Neuronal stem cell (in vitro differentiated cells): ENCODE data around the gene APOBEC2.

Experiments
- DNase-seq: peaks from one replicate; pipeline ENCODE4 v3.0.0-alpha.2; 2013; ENCODE audit warnings: low spot score
- H2AFZ ChIP-seq: one replicate; pipeline ENCODE4 v1.6.1; 2013; ENCODE audit warnings: mild to moderate bottlenecking, low read length, inconsistent platforms
- H2AK5ac ChIP-seq: 2 replicates; pipeline ENCODE4 v1.6.1; 2013; ENCODE audit warnings: low read depth, mild to moderate bottlenecking, inconsistent platforms, low read length, moderate library complexity, mixed read lengths
- H2BK120ac ChIP-seq: 2 replicates; pipeline ENCODE4 v1.6.1; 2013; ENCODE audit warnings: low read depth, mild to moderate bottlenecking, inconsistent platforms, low read length, moderate library complexity, mixed read lengths
- H2BK12ac ChIP-seq: one replicate; pipeline ENCODE4 v1.6.1; 2013; ENCODE audit warnings: low read length, inconsistent platforms
- H2BK15ac ChIP-seq: 2 replicates; pipeline ENCODE4 v1.6.1; 2013; ENCODE audit warnings: mild to moderate bottlenecking, low read length, inconsistent platforms, mixed read lengths
- H2BK5ac ChIP-seq: one replicate; pipeline ENCODE4 v1.6.1; 2013; ENCODE audit warnings: inconsistent platforms, mild to moderate bottlenecking, low read length, moderate library complexity
- H3K14ac ChIP-seq: one replicate; pipeline ENCODE4 v1.6.1; 2013; ENCODE audit warnings: low read length, inconsistent platforms
- H3K18ac ChIP-seq: 2 replicates; pipeline ENCODE4 v1.6.1; 2013; ENCODE audit warnings: low read length, inconsistent platforms
- H3K23ac ChIP-seq: 2 replicates; pipeline ENCODE4 v1.6.1; 2013; ENCODE audit warnings: low read depth, mild to moderate bottlenecking, mixed read lengths, low read length, inconsistent platforms; ENCODE audit not compliant: poor library complexity
- H3K27ac ChIP-seq: replicated peaks from 3 replicates; pipeline ENCODE4 v1.5.1; 2013; ENCODE audit warnings: low read length, inconsistent platforms
- H3K27me3 ChIP-seq, 3 experiments: 2 replicates each; pipeline ENCODE4 v1.6.1; 2013; ENCODE audit warnings: low read length in 3 of 3, mild to moderate bottlenecking in 2 of 3, inconsistent platforms in 1 of 3, low read depth in 1 of 3, mixed read lengths in 1 of 3, moderate library complexity in 1 of 3; ENCODE audit not compliant: control insufficient read depth in 3 of 3, insufficient read depth in 3 of 3
- H3K36me3 ChIP-seq, 2 donors: replicated peaks in 1 of 2; 2 replicates each; pipeline ENCODE4 v1.6.1; 2013; ENCODE audit warnings: low read length in 2 of 2; ENCODE audit not compliant: control insufficient read depth in 2 of 2, insufficient read depth in 2 of 2
- H3K4ac ChIP-seq: 2 replicates; pipeline ENCODE4 v1.6.1; 2013; ENCODE audit warnings: inconsistent platforms, mild to moderate bottlenecking, low read length, moderate library complexity
- H3K4me1 ChIP-seq, 2 donors: 1 replicate in 1 of 2; 2 replicates in 1 of 2; pipeline ENCODE4 v1.6.1; 2013; ENCODE audit warnings: low read length in 2 of 2, low read depth in 1 of 2; ENCODE audit not compliant: control insufficient read depth in 2 of 2, insufficient read depth in 1 of 2
- H3K4me2 ChIP-seq: one replicate; pipeline ENCODE4 v1.6.1; 2013; ENCODE audit warnings: mild to moderate bottlenecking, low read length, inconsistent platforms; ENCODE audit not compliant: insufficient read depth, poor library complexity, severe bottlenecking
- H3K4me3 ChIP-seq, 2 donors: 2 replicates each; pipeline ENCODE4 v1.5.1; 2013; ENCODE audit warnings: low read length in 2 of 2, mild to moderate bottlenecking in 2 of 2, inconsistent platforms in 1 of 2, moderate library complexity in 1 of 2
- H3K79me1 ChIP-seq: one replicate; pipeline ENCODE4 v1.6.1; 2013; ENCODE audit warnings: low read depth, mild to moderate bottlenecking, inconsistent platforms, low read length, moderate library complexity
- H3K9ac ChIP-seq: one replicate; pipeline ENCODE4 v1.6.1; 2013; ENCODE audit warnings: mild to moderate bottlenecking, low read depth, low read length, inconsistent platforms; ENCODE audit not compliant: poor library complexity
- H3K9me3 ChIP-seq, 2 donors: replicated peaks in 1 of 2; 2 replicates each; pipeline versions ENCODE3 to v1.6.1; 2013; ENCODE audit warnings: low read length in 2 of 2, mild to moderate bottlenecking in 2 of 2, inconsistent platforms in 1 of 2, low read depth in 1 of 2, mixed read lengths in 1 of 2, moderate library complexity in 1 of 2; ENCODE audit not compliant: control insufficient read depth in 2 of 2, insufficient read depth in 1 of 2
- H4K8ac ChIP-seq: one replicate; pipeline ENCODE4 v1.6.1; 2013; ENCODE audit warnings: low read depth, mild to moderate bottlenecking, inconsistent platforms, low read length, moderate library complexity
- H4K91ac ChIP-seq: one replicate; pipeline ENCODE4 v1.6.1; 2013; ENCODE audit warnings: low read length, low read depth, mild to moderate bottlenecking, inconsistent platforms; ENCODE audit not compliant: poor library complexity
- WGBS, 2 donors: extraction: QIAGEN DNeasy Blood & Tissue Kit; methylation state at CpG; one replicate each; pipeline ENCODE4 v1.1.7; 2013; ENCODE audit warnings: missing lambda C conversion rate in 2 of 2, mixed read lengths in 1 of 2; ENCODE audit not compliant: insufficient read length in 2 of 2, insufficient replicate concordance in 1 of 2; ENCODE audit errors: extremely low coverage in 2 of 2; 5-methylcytosine and 5-hydroxymethylcytosine counted together

Gene APOBEC2

DNA sequence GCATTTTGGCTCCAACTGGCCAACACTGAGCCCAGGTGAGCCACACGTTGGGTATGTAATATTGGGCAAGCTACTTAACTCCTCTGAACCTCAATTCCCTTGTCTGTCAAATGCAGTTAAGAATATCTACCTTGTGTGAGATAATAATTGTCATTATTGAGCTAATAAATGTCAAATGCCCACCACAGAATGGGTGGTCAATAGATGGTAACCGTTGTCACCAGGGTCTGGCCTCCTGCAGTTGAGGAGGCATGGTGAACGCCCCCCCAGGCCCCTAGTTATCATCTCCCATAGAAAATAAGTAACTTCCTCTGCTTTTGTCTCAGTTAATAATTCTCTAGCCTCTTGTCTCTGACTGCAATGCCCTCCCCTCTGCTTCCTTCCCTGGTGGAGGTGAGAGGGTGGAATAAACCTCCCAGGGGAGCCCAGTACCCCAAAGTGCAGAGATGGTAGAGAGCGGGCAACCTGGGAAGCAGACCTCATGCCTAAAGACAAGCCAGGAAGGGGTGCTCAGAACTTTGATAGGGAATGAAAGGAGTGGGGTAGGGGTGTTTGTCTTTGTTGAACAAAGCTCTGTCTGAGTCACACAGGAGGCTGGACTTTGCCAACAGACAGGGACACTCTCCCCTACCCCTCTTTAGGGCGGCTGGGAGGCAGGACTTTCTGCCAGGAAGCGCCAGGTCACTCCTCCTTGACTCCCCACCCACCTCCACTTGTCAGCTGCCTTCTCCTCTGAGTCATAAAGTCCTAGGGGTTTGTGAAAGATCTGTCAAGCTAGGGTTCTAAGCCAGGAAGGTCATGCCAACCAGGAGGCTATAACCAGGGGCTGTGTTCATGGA is 12.7 kb upstream of the APOBEC2 start:
- H3K23ac ChIP-seq = no peak overlapping the region
- no peak overlapping the region for H3K14ac ChIP-seq
- H2AK5ac ChIP-seq = no peak overlapping the region
- no peak overlapping the region for H2BK5ac ChIP-seq
- H3K79me1 ChIP-seq = no peaks in the 10 kb centered on the region
- H3K18ac ChIP-seq = no peak overlapping the region
- no peaks in the 10 kb centered on the region for H3K9me3 ChIP-seq
- H3K36me3 ChIP-seq = no peaks in the 10 kb centered on the region
- no peak overlapping the region for H3K9ac ChIP-seq
- no peak overlapping the region for H2BK12ac ChIP-seq
- no peak overlapping the region for H2BK15ac ChIP-seq
- H3K4me1 ChIP-seq = peaks cover 0 to 2% of the 10 kb centered on the region in 2 donors
- no peak overlapping the region for H2AFZ ChIP-seq
- H3K27me3 ChIP-seq = no peaks in the 10 kb centered on the region
- H2BK120ac ChIP-seq = no peak overlapping the region
- no peak overlapping the region for H3K4me3 ChIP-seq
- no peak for DNase-seq
- no peak overlapping the region for H3K4ac ChIP-seq
- no peak overlapping the region for H3K27ac ChIP-seq
- H3K4me2 ChIP-seq = no peak overlapping the region
- no peak overlapping the region for H4K8ac ChIP-seq
- WGBS, 2 donors = no CpG with 5 or more reads among the region's 6 CpGs
- no peak overlapping the region for H4K91ac ChIP-seq

DNA sequence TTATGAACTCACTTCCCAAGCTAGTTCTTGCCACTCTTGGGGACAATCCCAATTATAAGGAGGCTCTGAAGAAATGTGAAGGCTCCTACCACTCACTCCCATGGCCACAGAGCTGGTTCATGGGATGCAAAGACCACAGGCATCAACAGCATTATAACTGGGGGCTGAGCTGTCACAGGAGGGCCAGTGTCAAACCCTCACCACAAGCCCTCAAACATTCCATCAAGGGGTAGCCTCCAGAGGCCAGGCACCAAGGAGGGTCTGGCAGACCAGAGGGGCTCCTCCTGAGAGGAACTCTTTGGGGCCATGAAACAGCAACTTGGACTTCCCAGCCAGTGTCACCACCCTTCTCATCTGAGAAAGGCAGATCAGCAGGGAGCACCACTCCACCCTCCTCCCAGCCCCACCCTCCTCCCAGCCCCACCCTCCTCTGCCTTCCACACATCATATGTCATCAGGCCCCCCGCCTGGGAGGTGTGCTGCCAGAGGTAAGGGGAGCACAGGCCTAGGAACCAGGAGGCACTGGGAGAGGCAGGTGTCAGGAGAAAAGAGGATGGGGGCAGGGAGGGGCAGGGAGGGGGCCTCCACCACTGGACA is 12.0 kb upstream of the APOBEC2 start:
- H3K4me1 ChIP-seq = peaks cover 0 to 2% of the 10 kb centered on the region in 2 donors
- DNase-seq = no peak

DNA sequence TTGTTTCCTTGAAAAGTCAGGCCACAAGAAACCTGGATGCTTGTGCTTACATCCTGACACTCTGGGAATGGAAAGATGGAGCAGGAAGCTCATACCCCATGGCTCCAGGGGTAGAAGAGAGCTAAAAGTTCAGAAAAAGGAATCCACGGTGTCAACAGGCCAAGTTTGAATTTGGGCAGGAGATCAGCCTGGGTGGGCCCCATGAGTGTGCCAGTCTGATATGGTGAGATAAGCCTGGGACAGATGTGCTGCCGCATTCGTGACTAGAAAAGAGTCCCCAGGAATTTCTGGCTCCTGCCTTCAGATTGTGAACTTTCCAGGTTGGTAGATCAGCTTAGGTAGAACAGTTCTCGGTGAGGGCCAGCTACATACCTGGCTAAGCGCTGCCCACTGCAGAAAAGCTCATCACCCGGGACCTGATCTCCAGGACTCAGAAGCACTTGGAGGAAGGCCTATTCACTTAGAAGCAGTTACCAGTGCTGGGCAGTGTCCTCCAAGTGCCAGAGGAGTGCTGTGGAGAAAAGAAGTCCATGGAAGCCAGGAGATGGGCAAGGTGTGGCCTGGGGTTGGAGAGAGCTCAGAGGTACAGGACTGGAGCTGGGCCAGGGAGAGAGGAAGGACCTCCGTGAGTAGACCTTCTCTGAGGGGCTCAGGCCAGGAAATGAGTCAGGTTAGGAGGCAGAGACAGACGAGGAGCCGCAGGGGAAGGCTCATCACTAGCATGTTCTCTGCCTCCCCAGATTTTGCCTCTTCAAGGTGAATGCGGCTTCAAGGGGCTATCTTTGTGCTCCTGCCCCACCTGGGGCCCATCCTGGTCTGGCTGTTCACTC is 10.6 kb upstream of the APOBEC2 start, which contains the start of gene TSPO2:
TSPO2 (plus strand) TSS at position 242 of the 830 bp plus-strand sequence; CDS start at position 761, 519 bp downstream.
- no peak within 1 kb of the TSS for H3K18ac ChIP-seq
- H3K4me3 ChIP-seq = no peak within 1 kb of the TSS
- no peak within 1 kb of the TSS for H2BK15ac ChIP-seq
- no peak within 1 kb of the TSS for H4K8ac ChIP-seq
- H2AK5ac ChIP-seq = no peak within 1 kb of the TSS
- no CpG with 5 or more reads among the region's 10 CpGs for WGBS, 2 donors
- H3K4me2 ChIP-seq = no peak within 1 kb of the TSS
- H3K36me3 ChIP-seq = no peaks in the 10 kb centered on the region
- no peaks in the 10 kb centered on the region for H3K9me3 ChIP-seq
- H3K27ac ChIP-seq = no peak within 1 kb of the TSS
- no peak within 1 kb of the TSS for H3K9ac ChIP-seq
- H2BK120ac ChIP-seq = no peak within 1 kb of the TSS
- H2BK12ac ChIP-seq = no peak within 1 kb of the TSS
- DNase-seq = no peak
- no peak within 1 kb of the TSS for H3K4ac ChIP-seq
- no peak within 1 kb of the TSS for H3K14ac ChIP-seq
- no peak within 1 kb of the TSS for H2BK5ac ChIP-seq
- no peaks in the 10 kb centered on the region for H3K4me1 ChIP-seq
- H3K23ac ChIP-seq = no peak within 1 kb of the TSS
- no peaks in the 10 kb centered on the region for H3K27me3 ChIP-seq
- no peak within 1 kb of the TSS for H4K91ac ChIP-seq
- no peaks in the 10 kb centered on the region for H3K79me1 ChIP-seq
- no peak within 1 kb of the TSS for H2AFZ ChIP-seq

More for the DNA sequence above, 12.0 kb upstream of the APOBEC2 start:
- Histone ChIP-seq H2AK5ac (no peak overlapping the region), H3K27me3 (no peaks in the 10 kb centered on the region), H4K8ac (no peak overlapping the region), H3K4me3 (no peak overlapping the region), H2BK5ac (no peak overlapping the region), H3K9me3 (no peaks in the 10 kb centered on the region), H2BK12ac (no peak overlapping the region), H3K9ac (no peak overlapping the region), H3K23ac (no peak overlapping the region), H3K4me2 (no peak overlapping the region), H3K79me1 (no peaks in the 10 kb centered on the region), H3K4ac (no peak overlapping the region), H3K14ac (no peak overlapping the region), H4K91ac (no peak overlapping the region), H3K27ac (no peak overlapping the region), H3K18ac (no peak overlapping the region), H2BK15ac (no peak overlapping the region), H2AFZ (no peak overlapping the region), H3K36me3 (no peaks in the 10 kb centered on the region), H2BK120ac (no peak overlapping the region)
- no CpG with 5 or more reads among the region's 1 CpG for WGBS, 2 donors

DNA sequence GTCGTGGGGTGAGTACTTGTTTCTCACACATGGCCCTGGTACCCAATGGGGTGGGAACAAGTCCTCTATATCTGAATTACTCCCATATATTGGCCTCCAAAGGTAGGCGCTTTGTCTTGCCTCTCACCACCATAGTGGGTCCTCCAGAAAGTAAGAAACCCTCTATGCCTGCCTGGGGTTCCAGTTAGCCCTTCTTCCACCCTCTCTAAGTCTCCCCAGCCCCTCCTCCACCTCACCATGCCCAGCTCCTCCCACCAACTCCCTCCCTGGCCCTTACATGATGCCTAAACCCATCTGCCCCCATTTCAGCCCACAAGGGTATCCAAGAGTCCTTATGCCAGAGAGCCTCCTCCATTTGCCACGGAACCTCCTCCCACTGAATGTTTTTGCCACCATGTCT is 9.9 kb upstream of the APOBEC2 start:
- H3K4me2 ChIP-seq = no peak overlapping the region
- H3K4me3 ChIP-seq = no peak overlapping the region
- no peak overlapping the region for H2BK5ac ChIP-seq
- H2BK12ac ChIP-seq = no peak overlapping the region
- DNase-seq = no peak
- H3K27me3 ChIP-seq = no peaks in the 10 kb centered on the region
- H3K4me1 ChIP-seq = no peaks in the 10 kb centered on the region
- no peak overlapping the region for H4K8ac ChIP-seq
- no peak overlapping the region for H3K4ac ChIP-seq
- no peaks in the 10 kb centered on the region for H3K9me3 ChIP-seq
- no peak overlapping the region for H3K23ac ChIP-seq
- no peaks in the 10 kb centered on the region for H3K36me3 ChIP-seq
- no peak overlapping the region for H2AFZ ChIP-seq
- no peak overlapping the region for H2AK5ac ChIP-seq
- WGBS, 2 donors = no CpG with 5 or more reads among the region's 3 CpGs
- H3K27ac ChIP-seq = no peak overlapping the region
- H2BK120ac ChIP-seq = no peak overlapping the region
- no peaks in the 10 kb centered on the region for H3K79me1 ChIP-seq
- H3K18ac ChIP-seq = no peak overlapping the region
- H3K9ac ChIP-seq = no peak overlapping the region
- H4K91ac ChIP-seq = no peak overlapping the region
- H2BK15ac ChIP-seq = no peak overlapping the region
- H3K14ac ChIP-seq = no peak overlapping the region
